Fibroblast of upper back skin (primary cell): ENCODE data around the gene IL2RA.
"Not testable (repeated sequence)": the region's sequence is repeated elsewhere in the genome, so short reads cannot be mapped to it uniquely, and the experiment has no call there.

ENCODE experiments used
- DNase-seq: peaks from one replicate; pipeline ENCODE4 v3.0.0-alpha.2; 2013

The IL2RA gene

DNA sequence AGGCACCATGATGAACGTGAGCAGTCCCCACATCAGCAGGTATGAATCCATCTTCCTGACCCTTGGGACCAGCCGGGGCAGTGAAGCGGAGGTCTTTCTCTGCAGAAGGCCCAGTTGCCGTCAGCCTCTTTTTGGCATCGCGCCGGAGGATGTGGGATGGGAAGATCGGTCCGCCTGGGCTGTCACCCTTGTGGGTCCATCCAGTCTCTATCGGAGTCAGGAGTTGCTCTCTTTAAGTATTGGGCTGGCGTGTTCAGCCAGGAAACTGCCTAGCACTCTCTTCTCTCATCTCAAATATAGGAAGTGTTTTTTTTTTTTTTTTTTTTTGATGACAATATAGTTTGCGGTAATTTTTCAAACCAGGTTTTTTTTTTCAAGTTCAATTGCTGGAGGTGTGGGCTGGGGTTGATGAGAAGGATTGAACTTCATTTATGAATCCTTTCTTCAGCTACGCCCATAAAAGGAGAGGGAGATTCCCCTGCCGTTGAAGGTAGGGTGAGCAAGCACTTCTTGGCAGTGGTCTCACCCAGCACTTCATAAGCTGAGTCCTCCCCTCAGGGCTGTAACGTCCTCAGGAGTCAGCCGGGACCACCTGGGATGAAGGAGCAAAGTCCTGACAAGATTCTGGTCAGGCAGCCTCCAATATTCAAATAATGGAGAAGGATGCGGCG lies at the start of gene IL2RA:
Gene IL2RA (minus strand): TSS at position 267 of the 671 bp plus-strand sequence. CDS start 216 bp downstream, at position 51.
- no peak for DNase-seq

DNA sequence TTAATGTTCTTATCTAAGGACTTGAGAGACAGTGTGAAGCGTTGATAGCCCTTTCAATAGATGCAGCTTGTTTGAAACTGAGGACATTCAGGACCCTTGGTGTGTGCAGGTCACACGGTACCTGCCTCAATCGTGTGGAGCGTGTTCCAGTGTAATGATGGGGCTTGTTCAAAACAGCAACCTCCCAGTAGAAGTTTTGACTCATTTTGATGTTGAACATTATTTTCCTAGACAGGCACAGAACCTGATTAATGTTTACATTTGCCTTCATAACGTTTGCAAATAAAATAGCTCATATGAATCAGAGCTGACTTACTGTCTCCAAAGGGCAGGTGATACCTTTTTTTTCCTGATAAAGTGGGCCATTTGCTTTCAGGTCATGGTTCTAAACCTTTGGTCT lies 48.0 kb upstream of the IL2RA start:
- DNase-seq: no peak

DNA sequence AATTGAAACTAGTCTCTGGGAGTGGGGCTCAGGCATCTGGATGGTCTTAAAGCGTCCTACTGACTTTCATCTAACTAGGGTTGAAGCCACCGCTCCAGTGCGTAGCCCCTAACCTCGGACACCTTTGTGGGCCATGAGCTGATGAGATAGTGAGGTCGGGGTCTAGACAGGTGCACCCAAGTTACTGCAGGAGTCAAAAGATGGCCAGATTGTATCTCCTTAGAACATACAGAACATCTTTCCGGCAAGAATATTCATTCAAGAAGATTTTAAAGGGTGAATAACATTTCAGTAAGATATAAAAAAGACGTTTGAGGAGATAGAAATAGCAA lies 47.2 kb upstream of the IL2RA start:
- DNase-seq: no peak

DNA sequence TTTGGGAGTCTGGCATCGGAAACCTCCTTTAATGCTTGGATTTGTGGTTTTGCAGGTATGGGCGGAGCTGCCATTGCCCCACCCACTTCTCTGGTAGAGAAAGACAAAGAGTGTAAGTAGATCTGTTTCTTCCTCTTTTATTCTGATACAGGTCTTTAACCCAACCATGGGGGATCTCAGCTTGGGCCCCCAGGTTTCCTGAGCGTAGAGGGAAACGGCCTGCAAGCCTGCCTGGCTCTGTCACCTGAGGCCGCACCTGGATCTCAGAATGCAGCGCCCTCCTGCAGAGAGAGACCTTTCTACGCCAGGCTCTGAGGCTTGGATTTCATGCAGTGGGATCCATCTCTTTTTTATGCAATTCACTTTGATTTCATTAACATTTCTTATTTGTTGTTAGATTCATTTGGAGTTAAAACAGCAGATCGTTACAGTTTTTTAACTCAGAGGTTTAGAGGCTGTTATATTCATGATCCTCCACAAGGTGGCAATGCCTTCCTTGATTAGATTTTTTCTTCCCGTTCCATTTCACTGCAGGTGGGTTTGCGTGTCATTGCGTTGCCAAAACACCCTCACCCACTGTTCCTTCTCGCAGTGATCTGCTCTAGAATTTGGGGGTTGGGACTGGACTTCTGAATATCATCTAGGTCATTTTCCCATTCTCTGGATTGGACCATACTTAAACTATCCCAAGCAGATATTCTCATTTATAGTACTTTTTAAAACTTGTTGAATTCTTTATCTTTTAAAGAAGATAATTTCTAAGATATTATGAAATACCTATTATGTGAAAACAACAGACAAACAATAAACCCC lies 46.7 kb upstream of the IL2RA start:
- DNase-seq: peak; percentile 49

DNA sequence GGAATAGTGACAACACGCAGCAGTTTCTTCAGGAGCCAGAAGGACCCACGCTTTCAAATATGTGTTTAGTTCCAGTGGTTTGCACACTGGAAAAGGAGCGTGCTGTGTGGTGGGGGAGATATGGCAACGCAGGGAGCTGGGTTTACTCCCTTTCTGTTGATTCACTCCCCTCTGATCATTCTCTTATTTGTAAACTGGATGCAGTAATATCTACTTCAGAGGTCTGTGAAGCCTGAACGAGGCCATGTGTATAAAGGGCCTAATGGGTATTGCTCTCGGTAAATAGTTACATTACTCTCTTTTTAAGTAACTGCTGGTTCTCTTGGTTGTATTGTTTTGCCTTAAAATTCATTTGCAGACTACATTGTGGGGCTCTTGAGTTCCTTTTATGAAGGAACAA lies 45.9 kb upstream of the IL2RA start:
- DNase-seq: no peak

DNA sequence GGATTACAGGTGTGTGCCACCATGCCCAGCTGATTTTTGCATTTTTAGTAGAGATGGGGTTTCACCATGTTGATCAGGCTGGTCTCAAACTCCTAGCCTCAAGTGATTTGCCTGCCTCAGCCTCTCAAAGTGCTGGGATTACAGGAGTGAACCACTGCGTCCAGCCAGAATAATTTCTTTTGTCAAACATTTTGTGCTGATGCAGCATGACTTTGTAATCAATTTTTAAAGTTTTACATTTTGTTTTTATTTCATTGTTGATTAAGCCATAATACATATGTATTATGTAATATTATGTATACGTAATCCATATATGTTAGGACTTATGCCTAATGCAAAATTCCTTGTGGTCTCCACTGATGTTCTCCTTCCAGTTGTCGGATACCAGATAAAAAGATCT lies 45.4 kb upstream of the IL2RA start:
- not testable (repeated sequence) for DNase-seq

DNA sequence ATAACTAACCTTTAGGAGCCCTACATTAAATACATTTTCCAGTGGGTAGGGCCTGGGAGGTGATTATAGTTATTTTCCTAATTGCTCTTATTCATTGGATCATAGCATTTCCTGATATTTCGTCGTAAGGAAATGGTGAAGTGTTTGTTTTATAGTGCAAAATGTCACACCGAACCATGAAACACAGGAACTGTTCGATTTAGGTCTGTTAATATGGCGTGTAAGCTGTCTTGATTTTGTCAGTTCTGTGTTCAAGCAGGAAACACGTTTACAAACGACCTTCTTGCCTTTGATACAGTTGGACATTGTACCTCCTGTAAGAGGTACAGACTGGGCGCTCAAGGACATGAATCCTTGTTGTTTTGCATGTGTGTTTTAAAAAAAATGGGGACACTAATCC lies 41.4 kb upstream of the IL2RA start:
- no peak for DNase-seq

DNA sequence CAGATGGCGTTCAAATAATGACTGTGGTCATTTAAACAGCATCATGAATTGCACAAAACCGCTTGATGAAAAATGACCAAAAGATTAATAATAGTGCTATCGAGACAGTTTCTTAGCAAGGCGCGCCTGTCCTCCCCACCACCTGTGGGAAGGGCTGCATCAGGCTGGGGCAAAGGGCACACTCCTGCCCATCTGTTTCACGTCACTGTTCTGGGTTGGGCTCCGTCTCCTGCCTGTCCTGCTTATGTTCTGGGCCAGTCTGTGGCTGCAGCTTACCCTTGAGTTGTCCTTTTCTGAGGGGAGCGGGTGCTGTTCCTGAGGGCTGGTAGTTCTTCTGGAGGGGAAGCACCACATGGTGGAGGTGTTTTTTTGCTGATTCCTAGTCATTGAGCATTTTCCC lies 40.0 kb upstream of the IL2RA start:
- DNase-seq: no peak

DNA sequence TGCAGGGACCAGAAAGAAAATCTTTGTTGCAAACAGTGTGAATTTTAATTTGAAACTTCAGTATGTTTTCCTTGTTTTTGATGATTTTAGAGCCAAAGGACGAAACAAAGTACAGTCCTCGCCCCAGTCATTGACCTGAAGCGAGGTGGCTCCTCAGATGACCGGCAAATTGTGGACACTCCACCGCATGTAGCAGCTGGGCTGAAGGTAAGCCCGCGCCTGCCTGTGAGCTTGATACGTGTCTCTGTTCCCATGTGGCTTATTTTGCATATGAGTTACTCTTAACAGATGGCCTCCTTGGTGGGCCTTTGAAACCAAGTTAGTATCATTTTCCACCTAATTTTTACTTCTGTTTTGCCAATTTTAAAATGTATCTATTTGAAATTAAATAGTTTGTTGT lies 39.0 kb upstream of the IL2RA start:
- no peak for DNase-seq

DNA sequence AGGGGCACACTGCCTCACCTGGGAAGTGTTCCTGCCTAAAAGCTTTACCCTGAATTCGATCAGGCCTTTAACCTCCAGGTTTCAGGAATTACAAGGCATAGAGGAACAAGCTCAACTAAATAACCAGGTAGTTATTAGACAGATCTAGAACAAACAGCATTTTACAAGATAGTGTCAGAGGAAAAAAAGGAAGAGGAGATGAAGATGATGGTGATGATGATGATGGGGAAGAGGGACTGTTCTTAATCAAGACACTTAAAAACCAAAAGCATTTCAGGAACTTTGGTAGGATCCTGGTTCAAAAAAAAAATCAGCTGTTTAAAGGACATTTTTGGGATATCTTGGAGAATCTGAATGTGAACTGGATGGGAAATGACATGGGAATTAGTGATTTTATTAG lies 38.2 kb upstream of the IL2RA start:
- DNase-seq: no peak

DNA sequence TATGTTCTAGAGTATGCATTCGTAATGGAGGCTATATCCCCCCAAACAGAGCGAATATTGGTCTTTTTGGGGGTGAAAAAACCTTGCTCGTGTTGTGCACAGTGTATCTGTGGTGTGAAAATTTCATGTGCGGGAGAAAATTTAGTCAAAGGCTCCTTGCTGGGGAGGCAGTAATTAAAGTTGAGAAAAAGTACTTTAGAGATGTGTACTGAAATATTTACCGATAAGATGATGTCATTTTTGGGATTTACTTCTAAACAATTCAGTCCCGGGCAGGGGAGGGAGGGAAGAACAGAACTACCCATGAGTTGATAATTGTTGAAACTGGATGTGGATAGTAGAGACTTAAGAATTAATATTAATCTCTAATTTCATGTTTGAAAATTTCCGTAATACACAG lies 36.0 kb upstream of the IL2RA start:
- no peak for DNase-seq

DNA sequence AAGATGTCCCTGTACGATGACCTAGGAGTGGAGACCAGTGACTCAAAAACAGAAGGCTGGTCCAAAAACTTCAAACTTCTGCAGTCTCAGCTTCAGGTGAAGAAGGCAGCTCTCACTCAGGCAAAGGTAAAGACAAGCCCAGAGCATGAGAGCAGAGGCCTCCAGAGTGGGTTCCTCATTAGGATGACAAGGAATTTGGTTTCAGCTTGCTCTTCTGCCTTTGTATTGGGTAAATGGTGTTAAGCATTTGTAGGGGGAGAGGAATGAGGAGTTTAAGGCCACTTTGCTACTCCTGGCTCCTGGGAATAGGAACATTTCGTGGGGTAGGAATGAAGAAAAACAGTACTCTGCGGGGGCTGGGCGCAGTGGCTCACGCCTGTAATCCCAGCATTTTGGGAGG lies 34.9 kb upstream of the IL2RA start:
- no peak for DNase-seq

DNA sequence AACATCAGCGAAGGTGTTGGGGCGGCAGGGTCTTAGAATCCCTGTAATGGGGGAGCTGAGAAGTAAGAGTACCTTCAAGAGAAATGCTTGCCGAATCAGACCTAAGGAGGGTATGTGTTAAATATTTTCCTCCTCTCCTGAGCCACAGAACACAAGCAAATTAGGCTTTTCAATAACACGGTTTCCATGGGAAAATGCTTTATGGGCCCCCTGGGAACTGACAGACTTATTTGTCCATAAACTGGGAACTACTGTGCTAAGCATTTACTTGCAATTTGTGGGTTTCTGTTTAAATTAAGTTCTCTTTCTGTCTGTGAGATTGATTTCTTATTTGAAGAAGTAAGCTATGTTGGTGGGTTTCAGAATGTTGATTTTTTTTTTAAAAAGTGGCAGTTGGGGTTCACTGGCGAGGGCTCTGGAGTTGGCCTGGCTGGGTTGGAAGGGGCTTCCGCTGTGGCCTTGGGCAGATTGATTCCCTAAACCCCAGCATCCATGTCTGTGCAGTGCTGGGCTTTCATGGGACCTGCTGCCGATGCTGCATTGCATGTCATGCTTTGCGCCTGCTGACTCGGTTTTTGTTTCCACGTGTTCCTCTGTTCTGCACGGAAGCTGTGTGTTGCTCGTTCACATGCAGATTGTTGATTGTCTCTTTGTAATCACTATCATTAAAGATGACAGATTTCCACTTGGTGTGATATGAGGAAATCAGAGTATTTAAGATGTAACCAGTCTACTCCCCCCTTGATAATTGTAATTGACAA lies 33.8 kb upstream of the IL2RA start:
- DNase-seq: no peak

DNA sequence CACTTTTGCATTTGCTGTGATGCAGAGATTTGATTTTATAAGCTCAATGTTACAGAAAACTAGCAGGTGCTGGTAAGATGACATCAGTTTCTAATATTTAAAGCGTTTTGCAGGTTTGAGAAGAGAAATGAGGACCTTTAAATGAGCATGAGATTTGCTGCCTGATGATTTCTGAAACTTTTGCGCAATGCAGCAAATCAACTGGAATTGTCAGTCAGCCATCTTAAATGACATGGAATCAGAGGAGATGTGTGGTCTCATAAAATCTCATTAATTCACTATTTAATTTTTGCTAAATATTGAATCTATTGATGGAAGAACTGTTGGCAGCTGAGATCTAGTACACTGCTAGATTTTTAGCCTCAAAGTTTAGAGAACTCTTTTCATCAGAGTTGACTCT lies 30.6 kb upstream of the IL2RA start:
- DNase-seq: no peak

DNA sequence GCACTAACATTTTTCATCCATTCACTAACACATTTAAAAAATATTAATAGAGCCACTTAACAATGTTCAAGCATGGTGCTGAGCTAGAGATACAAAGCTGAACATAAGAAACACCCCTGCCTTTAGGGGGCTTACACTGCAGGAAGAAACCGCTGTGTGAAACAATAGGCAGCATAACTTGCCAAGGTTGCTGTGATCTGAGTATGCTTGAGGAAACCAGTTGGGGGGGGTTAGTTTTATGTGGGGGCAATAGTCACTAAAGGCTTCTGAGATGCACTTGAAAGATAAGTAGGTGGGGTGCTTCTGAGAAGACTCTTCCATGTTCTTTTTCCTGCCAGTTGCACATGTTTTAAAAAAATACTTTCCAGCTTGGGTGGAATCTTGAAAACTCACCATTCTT lies 29.5 kb upstream of the IL2RA start:
- DNase-seq: no peak

DNA sequence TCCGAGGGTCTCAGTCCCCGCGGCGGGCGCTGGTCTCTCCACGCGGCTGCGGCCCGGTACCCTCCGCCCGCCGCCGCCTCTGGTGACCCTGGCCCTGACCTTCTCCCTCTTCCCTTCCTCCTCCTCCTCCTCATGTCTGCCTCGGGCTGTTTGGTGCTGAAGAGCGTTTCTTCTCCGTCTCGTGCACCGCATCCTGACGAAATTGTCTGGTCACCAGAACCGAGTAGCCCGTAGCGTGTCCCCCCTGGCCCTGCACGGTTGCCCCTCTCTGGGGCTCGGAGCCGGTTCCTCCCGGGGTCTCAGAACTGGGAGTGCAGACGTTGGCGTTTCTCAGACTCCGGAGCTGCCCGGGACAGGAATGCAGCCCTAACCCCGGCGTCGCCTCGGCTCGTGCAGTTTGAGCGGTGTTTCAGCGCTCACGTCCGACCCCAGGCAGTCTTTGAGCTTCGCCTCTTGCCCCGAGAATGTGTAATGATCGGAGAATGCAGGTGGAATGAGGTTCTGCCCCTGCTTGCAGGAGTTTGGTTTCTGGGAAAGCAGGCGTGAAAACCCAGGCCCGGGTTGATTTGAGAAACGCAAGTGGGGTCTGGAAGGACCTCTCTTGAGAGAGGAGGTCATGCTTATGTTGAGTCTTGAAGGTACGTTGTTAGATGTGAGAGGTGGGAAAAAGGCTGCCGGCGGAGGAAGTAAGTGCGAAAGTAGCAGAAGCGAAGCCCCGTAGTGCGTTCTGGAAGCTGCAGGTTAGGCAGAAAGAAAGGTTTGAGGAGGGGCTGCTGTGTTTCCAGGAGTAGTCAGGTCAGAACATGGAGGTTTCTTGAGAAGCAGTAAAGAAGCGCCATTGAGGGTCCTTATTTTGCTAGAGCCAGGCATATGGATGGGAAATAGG lies 27.4 kb upstream of the IL2RA start:
- no peak for DNase-seq

DNA sequence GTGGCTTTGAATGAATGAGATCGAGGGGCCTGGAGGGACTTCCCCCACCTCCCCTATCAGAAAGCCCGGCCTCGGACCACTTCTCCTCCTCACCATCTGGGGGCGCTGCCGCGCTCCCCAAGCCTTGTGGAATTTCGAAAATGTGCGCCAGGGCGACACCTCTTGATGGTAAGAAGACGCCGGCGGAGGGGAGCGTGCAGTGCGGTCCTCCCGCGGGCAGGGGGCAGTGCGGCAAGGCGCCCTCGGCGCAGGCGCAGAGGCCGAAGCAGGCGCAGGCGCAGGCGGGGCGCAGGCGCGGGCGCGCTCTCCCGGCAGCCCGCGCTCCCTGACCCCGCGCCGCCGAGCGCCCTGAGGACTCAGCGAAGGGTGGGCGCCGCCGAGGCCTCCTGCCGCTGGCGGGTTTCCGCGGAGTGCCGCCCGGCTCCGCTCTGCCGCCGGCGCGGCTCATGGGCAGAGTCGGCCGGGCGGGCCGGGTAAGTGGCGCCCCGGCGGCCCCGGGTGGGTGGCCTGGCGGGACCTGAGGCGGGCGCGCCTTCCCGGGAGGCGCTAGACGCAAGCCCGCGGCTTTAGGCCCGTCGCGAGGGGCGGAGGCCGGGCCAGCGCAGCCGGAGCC lies 26.7 kb upstream of the IL2RA start, which contains the start of gene RBM17:
Gene RBM17 (plus strand): TSS at position 314 of the 613 bp plus-strand sequence. CDS start 8,032 bp downstream, outside the sequence.
- DNase-seq: peak; percentile 96

DNA sequence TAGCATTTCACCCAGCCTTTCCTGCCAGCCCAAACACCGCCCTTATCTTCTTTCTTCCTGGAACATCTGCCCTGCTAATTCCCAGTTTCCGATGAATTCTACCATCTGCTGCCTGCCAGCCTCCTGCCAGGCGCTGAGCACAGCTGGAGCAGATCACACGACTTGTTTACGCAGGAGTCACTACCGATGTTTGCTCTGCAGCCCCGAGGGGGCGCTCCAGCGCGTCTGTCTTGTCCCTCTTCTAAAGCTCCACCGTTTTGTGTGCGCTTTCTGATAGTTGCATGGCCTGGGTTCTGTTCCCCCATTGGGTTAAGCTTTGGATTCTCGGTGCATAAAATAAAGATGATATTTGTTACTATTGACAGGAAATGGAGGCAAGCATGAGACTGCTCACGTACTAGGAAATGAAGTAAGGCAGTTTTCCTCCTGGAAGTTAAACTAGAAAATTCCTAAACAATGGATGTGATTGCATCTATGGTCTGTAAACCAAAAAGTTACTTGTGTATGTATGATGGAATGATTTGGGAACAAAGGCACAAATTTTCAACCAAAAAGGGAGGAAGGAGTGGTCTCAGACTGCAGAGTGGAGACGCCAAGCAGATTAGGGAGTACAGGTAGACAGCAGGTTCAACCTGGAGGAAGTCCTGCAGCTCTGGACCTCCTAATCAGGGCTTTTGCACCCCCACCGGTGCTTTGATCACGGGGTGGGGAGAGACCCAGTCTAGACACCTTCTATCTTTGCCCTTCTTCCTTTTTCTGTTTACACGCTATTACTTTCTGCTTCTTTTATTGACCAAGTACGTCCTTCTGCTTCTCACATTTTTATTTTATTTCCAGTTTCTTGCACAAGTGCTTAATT lies 24.4 kb upstream of the IL2RA start:
- peak; percentile 76 for DNase-seq

DNA sequence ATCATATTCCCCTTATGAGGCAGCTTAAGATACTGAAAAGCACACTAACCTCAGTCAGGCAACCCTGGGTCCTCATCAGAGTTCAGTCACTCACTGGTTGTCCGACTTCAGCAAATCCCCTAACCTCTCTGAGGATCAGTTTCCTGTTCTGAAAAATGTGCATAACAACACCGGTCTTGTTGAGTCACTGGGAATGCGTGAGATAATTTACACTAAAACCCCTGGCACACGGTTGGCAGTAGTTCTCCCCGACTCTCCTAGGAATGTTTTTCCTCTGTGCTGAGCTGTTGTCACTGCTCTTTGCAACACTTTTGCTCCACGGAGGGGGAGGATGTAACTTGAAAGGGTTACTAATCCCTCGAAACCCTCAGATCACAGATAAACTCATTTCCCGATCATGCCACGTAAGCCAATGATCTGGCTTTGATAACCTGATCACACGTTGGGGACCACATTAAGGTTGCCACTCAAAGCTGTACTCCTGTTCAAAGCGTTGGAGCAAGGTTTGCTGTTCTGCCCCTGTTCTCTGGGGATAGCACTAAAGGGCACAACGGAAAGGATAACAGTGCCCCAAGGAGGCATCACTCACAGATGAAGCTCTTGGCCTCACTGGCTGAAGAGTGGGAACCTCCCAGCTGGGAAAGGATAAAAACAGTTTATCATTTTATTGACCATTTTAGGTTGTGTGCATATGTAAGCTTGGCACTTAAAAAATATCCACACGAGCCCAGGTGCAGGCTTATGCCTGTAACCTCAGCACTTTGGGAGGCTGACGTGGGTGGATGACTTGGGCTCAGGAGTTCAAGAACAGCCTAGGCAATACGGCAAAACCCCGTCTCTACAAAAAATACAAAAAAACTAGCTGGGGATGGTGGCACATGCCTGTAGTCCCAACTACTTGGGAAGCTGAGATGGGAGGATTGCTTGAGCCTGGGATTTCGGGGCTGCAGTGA lies 21.6 kb upstream of the IL2RA start:
- peak; percentile 15 for DNase-seq
